Peyer's patch (tissue), 4 donors: ENCODE results near the gene ABCF2. TPM values are rescaled to one million over a fixed set of nuclear protein-coding genes. Genes with fewer than 3 reads are reported as not detected.

Experiments
- DNase-seq, 3 donors: peaks; one replicate each; pipeline ENCODE4 v3.0.0-alpha.2; 2017 to 2019
- H3K27ac ChIP-seq, 4 donors: fragments of 200-600 bp; sonication (generic); one replicate each; pipeline ENCODE4 v1.5.1; 2016 to 2019
- H3K27me3 ChIP-seq, 2 donors: fragments of 200-600 bp; sonication (generic); one replicate each; pipeline ENCODE4 v1.5.1; 2019
- H3K36me3 ChIP-seq, 3 donors: fragments of 200-600 bp; sonication (generic); one replicate each; pipeline ENCODE4 v1.5.1; 2016 to 2019
- H3K4me1 ChIP-seq, 4 donors: fragments of 200-600 bp; sonication (generic); one replicate each; pipeline ENCODE4 v1.5.1; 2016 to 2019
- H3K4me3 ChIP-seq, 4 donors: fragments of 200-600 bp; sonication (generic); 1 replicate in 3 of 4; 2 replicates in 1 of 4; pipeline ENCODE4 v1.5.1; 2016 to 2019; ENCODE audit warnings: mild to moderate bottlenecking in 1 of 4
- H3K9me3 ChIP-seq, 4 donors: fragments of 200-600 bp; sonication (generic); one replicate each; pipeline ENCODE4 v1.5.1; 2016 to 2019; ENCODE audit warnings: mild to moderate bottlenecking in 1 of 4
- CTCF ChIP-seq, 6 experiments: fragments of 450-650 bp in 4 of 6; fragments of 200-600 bp in 2 of 6; sonication (generic) in 1 of 6; IDR thresholded peaks; one replicate each; pipeline ENCODE4 v1.5.1; 2017 to 2019; ENCODE audit warnings: antibody characterized with exemption in 6 of 6, mild to moderate bottlenecking in 3 of 6, moderate library complexity in 1 of 6
- POLR2A ChIP-seq, 2 donors: fragments of 450-650 bp; IDR thresholded peaks; one replicate each; pipeline ENCODE4 v1.5.1; 2017; ENCODE audit warnings: antibody characterized with exemption in 2 of 2, mild to moderate bottlenecking in 2 of 2, moderate library complexity in 2 of 2
- total RNA-seq, 4 donors: library from RNA; depleted of rRNA; stranded (reverse); fragments of >200 nt; gene quantifications; one replicate each; pipeline ENCODE4 v1.1.0, GENCODE V29; 2016

The ABCF2 gene
- total RNA-seq, 4 donors from 2014 or later, result 20.7 to 29.7 (median 26.4) TPM

GRCh38 chr7:151240536-151240935, 13.5 kb upstream of the ABCF2 start:
- Histone ChIP-seq H3K27me3 (no peaks in the 10 kb centered on the region), H3K4me3 (no peak overlapping the region), H3K4me1 (peaks cover 0 to 26% (median 16%) of the 10 kb centered on the region in 4 donors), H3K27ac (no peak overlapping the region), H3K36me3 (peaks cover 0 to 47% (median 0%) of the 10 kb centered on the region in 3 donors), H3K9me3 (peaks cover 0 to 4% (median 0%) of the 10 kb centered on the region in 4 donors)
- no peak for DNase-seq
- TF ChIP-seq POLR2A (IDR thresholded peaks at IDR 0.05), result no peak
- TF ChIP-seq CTCF (IDR thresholded peaks at IDR 0.05), result no peak

- Histone ChIP-seq H3K9me3 (no peaks in the 10 kb centered on the region), H3K4me1 (peaks cover 0 to 20% (median 10%) of the 10 kb centered on the region in 4 donors), H3K4me3 (no peak overlapping the region), H3K27ac (no peak overlapping the region), H3K27me3 (no peaks in the 10 kb centered on the region), H3K36me3 (peaks cover 0 to 52% (median 0%) of the 10 kb centered on the region in 3 donors)
- DNase-seq, result peak in 1 of 3 donors; percentile 26
- TF ChIP-seq CTCF (IDR thresholded peaks at IDR 0.05), result no peak
Observed at GRCh38 chr7:151239837-151240459, 12.9 kb upstream of the ABCF2 start.

GRCh38 chr7:151238924-151239836, 12.2 kb upstream of the ABCF2 start:
- no peaks in the 10 kb centered on the region for H3K9me3 ChIP-seq
- peaks cover 0 to 55% (median 0%) of the 10 kb centered on the region in 3 donors for H3K36me3 ChIP-seq
- H3K4me1 ChIP-seq, result peaks cover 0 to 12% (median 7%) of the 10 kb centered on the region in 4 donors
- no peaks in the 10 kb centered on the region for H3K27me3 ChIP-seq
- no peak for TF ChIP-seq CTCF (IDR thresholded peaks at IDR 0.05)
- TF ChIP-seq POLR2A (IDR thresholded peaks at IDR 0.05), result no peak
- peak in 1 of 3 donors; percentile 37 for DNase-seq
- H3K27ac ChIP-seq, result no peak overlapping the region
- no peak overlapping the region for H3K4me3 ChIP-seq

GRCh38 chr7:151238190-151238810, 11.3 kb upstream of the ABCF2 start:
- TF ChIP-seq POLR2A (IDR thresholded peaks at IDR 0.05), result no peak
- TF ChIP-seq CTCF (IDR thresholded peaks at IDR 0.05), result no peak
- peaks cover 0 to 11% (median 6%) of the 10 kb centered on the region in 4 donors for H3K4me1 ChIP-seq
- H3K27ac ChIP-seq, result no peak overlapping the region
- DNase-seq, result peak in 1 of 3 donors; percentile 37
- no peak overlapping the region for H3K4me3 ChIP-seq
- no peaks in the 10 kb centered on the region for H3K27me3 ChIP-seq
- peaks cover 0 to 55% (median 0%) of the 10 kb centered on the region in 3 donors for H3K36me3 ChIP-seq
- H3K9me3 ChIP-seq, result no peaks in the 10 kb centered on the region
